GM21423 (cell line): ENCODE results near the gene CDR2.
"Not testable (repeated sequence)": the region's sequence is repeated elsewhere in the genome, so short reads cannot be mapped to it uniquely, and the experiment has no call there.

ENCODE experiments used
- ATAC-seq: cut with Tn5 transposase; IDR thresholded peaks from one replicate; pipeline ENCODE4 v1.9.1; 2021; ENCODE audit warnings: mild to moderate bottlenecking, moderate library complexity; ENCODE audit not compliant: unreplicated experiment

The CDR2 gene

DNA sequence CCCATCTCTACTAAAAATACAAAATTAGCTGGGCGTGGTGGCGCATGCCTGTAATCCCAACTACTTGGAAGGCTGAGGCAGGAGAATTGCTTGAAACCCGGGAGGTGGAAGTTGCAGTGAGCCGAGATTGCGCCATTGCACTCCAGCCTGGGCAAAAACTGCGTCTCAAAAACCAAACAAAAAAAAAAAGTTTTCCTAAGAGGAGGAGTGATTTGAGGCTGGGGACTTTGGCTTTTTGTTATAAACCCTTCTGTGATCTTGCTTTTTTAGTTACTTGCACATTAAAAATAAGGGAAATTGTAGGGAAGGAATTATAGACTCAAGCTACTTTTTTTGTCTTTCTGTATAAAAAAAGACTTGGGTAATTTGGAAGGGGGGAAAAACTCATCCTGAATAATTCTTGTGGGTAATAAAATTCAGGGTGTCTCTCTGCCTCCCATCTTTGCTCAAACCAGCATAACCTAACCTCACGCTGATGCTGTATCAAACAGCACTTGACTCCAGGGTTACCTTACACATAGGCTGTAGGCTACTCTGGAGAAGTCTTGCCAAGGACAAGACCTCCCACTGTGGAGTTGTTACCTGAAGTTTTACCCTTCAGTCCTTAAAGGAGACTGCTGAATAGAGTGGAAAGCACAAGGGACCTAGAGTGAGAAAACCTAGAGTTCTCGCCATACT is 1.7 kb upstream of the CDR2 start:
- no peak for ATAC-seq

DNA sequence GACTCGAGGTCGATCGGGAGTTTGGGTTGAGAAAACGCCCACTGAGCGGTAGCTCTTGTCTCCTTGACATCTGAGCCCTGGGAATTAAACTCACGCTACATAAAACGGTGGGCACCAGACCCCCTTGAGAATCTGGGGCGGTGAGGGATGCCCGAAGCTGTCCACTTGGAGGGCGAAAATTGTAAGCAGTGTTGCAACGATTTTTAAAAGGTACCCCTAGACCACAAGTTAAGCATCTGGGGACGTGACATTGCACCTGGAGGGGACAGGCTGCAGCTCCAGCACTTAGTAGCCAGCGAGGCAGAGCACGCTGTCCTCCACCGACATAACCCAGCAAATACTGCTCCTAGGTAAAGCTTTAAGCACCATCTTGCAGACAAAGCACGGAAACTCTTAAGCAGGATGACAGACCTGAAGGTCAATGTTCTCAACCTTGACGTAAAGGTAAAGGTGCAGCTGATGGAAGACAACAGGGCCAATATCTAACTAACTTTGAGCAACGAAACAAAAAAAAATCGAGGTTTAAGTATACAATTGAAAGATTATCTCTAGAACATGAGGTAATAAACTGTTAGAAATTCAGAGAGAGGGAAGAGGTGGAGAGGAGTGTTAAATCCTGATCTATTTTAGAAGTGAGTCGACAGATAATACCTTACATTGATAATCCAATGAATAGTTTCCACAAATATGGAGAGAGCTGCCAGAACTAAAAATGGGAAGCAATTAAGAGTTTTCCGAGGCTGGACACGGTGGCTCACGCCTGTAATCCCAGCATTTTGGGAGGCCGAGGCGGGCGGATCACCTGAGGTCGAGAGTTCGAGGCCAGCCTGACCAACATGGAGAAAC is 921 bp upstream of the CDR2 start:
- ATAC-seq, result no peak

DNA sequence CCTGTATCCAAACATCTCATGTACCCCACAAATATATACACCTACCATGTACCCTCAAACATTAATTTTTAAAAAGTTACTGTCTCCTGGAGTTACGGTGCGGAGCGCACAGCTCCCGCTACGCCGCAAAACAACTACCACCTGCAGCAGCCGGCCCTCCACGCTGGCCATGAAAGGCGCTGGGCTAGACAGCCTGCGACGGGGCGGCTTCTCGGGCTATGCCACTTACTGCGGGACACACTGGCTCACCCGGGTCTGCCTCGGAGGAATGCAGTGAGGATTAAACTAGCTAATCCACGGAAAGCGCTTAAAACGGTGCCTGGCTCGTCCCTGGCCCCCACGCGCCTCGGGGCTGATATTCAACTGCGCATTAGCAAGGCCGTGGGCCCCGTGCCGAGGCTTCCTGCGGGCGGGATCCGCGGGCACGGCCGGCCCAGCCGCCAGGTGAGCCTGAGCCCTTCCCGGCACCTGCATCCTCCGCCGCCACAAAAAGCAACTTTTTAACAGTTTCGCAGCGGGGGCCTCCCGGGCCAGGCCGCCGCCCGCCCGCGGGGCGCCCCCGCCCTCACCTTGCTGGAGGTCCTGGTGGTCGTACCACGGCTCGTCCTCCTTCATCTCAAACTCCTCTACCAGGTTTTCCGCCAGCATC is 633 bp downstream of the CDR2 start:
- peak; percentile 15 for ATAC-seq

DNA sequence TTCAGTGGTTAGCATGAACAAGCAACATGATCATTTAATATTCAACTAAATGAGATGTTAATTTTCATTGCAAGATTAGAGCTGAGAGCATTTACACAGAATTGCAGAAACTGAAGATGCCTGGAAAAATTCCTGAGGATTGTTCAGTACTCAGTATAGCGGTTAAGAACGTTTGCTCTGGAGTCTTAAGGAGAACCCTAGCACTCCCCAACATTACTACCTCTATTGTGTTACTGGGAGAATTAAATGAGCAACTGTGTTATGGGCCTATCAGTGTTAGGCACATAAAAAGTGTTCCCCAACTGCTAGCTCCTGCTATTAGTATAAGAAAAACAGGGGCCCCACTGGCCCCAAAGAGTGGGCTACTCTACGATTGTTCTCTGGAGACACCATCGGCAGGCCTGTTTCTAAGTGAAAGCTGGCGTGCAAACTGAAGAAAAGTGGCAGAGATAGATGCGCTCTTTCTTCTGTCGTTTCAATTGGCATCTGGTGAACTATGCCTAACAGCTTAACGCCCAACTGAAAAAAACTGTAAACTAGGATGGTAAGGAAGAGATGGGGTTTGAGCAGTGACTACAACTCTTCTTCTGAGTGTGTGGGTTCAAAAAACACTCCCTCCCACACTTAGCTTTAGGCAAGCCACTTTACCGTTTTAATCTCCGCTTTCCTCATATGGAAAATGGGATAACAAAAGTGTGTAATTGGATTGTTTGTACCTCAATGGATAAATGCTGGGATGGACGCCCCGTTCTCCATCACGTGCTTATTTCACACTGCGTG is 1.3 kb downstream of the CDR2 start:
- no peak for ATAC-seq

DNA sequence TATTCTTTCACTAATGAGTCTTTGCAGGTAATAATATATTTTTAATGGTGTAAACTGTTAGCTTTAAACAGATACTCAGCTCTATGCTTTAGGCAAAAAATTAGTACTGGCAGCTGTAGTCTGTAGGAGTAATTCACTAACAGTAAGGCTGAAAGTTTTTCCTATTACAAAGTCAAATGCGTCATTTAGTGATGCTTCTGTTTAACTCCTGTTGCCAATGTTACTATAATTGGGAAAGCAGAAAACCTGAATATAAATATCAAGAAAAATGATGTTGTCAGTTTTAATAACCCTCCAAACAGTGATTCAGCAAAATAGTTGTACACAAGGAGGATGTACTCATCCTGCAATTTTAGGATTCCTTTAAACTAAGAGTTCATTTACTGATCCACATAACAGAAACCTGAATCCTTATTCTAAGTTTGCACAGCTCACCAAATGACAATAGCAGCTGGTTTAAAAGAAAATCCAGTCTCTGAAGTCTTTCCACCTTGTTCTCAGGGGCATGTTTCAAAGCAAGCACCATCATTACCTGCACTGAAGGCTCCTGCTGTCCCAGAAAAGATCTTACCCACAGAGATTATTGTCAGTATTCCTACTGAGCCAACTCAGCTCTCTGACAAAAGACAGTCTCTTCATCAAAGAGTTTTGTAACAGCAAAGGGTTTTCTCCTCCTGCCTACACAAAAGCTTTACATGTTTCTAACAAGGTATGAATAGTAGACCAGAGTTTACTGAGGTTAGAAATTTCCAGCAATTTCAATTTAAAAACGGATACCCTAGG is 4.2 kb downstream of the CDR2 start:
- ATAC-seq, result no peak

DNA sequence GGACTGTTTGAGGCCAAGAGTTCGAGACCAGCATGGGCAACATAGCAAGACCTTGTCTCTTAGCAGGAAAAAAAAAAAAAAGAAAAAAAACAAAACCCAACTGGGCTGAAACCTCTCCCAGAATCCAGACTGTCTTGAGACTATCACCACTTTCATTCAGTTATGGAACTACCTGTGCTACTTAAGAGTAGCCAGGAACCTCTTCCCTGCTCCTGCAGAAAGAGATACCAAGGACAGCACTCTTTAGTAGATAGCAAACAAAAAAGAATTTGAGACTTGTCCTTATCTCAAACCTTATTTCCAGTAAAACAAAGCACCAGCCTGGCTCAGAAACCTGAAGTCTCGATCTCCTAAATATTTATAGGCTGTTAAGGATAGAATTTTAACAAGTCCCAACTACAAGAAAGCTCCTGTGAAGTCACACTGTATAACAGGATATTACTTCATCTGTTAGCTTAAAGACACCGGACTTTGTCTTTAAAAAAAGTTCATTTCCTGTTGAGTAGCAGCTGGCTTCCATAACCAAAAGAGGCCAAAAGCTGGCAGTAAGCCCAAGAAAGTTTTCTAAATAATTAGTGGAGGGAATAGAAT is 5.1 kb downstream of the CDR2 start:
- ATAC-seq, result no peak

DNA sequence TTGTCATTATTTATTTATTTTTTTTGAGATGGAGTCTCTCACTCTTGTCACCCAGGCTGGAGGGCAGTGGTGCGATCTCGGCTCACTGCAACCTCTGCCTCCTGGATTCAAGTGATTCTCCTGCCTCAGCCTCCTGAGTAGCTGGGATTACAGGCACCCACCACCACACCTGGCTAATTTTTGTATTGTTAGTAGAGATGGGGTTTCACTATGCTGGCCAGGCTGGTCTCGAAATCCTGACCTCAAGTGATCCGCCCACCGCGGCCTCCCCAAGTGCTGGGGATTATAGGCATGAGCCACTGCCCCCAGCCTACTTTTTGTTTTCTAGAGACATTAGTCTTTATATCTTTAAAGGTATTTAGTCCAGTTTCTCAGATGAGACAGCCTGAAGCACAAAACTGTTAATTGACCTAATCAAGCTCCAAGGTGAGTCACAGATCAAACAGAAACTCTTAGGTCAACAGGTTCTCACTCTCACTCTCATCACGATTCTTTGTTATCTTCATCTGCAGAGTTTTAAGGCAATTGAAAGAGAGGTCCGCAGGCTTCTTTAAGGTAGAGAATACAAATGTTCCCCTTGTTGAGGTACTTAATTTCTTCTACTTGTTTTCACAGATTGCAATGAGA is 6.1 kb downstream of the CDR2 start:
- not testable (repeated sequence) for ATAC-seq

DNA sequence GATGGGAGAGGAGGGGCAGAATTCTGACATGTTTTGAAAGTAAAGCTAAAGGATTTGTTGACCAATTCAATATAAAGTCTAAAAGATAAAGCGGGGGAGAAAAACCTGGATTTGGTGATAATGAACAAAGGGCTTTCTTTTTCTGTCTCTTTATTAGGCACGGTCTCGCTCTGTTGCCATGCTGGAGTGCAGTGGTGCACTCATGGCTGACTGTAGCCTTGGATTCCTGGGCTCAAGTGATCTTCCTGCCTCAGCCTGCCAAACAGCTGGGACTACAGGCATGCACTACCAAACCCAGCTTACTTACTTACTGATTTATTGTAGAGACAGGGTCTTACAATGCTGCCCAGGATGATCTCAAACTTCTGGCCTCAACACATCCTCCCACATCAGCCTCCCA is 7.5 kb downstream of the CDR2 start:
- no peak for ATAC-seq

DNA sequence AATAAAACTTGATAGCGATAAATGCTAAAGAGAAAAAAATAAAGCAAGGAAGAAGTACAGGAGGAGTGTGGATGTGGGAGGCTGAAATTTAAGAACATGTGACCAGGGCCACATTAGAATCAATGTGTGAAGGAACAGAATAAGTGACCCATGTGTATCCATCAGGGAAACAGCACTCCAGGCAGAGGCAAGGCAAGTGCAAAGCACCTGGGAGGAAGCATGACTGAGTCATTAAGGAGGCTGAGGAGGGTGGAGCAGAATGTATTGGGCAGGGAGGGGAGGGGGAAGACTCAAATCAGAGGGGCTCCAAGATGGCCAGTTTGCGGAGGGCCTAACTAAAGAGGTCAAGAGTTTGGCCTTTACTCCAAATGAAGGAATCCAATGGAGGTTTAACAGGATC is 8.0 kb downstream of the CDR2 start:
- ATAC-seq, result no peak

DNA sequence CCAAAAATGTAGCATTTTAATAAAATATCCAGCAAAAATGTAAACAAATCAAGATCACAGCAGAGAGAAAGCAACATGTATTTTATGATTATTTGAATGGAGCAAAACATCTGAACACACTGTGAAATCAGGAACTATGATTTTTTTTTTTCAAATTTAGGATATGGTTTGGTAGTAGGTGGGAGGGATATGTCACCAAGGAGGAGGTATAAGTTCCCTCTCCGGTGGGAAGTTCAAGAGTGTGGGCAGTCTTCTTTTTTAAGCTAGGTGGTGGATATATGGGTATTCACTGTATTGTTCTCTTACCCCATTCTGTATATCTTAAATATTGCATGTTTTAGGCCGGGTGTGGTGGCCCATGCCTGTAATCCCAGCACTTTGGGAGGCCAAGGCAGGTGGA is 10.2 kb downstream of the CDR2 start:
- ATAC-seq, result no peak

DNA sequence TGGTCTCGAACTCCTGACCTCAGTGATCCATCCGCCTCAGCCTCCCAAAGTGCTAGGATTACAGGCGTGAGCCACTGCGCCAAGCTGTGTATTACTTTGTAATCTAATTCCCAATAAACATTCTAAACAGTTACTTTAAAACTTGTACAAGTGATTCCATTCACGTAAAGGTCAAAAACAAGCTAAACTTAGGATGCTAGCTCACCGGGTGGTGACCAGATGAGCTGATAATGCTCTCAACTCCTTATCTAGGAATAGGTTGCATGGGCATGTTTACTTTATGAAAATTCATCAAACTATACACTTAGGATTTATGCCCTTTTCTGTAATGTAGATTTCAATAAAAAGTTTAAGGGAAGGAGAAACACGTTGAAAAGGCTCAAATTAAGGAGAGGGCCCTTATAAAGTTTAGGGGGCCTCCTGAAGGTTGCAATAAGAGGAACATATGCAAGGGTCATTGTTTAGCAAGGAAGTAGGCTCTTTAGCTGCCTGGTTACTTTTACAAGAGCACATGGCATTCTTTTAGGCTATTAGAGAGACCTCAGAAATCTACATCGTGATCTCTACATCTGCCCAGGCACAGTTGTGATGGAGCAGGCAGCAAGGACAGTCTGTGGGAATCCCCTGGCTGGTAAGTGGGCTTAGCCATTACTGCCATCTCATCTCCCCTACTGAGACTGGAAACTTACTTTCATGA is 13.3 kb downstream of the CDR2 start:
- no peak for ATAC-seq

DNA sequence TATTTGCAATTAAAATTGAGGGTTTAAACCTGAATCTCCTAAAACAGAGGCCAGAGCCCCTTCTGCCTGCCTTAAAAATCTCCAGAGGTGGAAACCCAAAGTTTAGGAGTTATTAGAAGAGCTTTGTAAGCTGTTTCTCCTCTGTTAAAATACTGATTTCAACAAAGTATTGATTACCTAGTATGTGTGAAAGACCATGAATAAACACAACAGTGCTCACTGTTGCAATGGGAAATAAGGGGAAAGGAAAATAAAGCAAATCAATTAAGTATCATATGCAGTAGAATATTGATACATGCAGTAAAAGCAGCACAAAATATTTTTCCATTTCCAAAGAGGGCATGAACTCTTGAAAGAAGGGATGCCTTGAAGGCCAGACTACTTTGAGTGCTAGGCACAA is 14.7 kb downstream of the CDR2 start:
- no peak for ATAC-seq

DNA sequence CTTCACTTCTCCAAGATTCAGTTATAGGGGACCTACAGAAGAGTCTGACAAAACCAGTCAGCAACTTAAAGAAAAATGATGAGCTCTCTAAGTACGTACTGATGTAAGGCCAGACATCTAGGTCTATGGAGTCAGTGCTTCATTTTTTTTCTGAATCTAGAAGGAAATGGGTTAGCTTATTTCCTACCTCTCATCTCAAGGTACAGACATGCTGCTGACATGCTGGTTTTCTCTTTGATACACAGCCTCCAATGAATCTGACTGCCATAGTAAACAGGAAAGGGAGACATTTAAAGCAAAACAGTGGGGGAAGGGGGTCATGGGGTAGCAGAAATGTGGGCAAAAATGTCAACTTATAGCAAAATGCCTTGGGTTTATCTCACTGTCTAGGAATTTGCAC is 16.4 kb downstream of the CDR2 start:
- peak; percentile 3 for ATAC-seq

DNA sequence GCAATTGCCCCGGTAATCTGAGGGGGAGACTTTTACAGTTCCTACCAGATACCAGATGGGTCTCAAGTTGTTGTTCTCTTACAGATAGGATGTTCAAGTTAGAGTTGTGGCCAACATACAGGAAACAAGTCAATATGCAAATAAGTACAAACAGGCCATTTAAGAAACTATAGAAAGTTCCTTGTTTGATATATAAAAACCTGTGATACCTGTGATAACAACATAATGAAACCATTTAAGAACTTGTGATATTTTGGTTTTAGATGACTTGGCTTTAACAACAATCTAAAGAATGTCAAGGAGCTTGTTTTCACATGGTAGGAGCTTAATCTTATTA is 16.8 kb downstream of the CDR2 start:
- peak; percentile 65 for ATAC-seq

DNA sequence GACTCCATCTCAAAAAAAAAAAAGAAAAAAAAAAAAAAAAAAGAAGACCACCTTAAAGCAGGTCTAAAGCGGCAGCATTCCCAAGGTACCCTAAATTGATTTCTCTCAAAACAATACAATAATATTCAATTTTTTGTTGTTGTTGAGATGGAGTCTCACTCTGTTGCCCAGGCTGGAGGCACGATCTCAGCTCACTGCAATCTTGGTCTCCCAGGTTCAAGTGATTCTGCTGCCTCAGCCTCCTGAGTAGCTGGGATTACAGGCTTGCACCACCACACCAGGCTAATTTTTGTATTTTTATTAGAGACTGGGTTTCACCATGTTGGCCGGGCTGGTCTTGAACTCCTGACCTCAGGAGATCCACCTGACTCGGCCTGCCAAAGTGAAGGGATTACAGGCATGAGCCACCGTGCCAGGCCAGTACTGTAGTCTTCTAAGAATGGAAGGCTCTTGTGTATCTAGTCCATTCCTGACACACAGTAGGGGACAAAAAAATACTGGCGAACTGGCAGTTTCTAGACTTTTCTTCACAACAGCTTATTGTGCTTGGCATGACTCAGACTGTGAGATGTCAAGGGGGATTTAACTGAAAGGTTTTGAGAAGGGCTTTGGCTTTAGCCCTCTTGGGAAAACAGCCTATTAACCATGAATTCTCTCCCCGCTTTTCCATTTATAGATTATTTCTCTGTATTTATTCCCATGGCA is 17.3 kb downstream of the CDR2 start:
- ATAC-seq, result peak; percentile 29

DNA sequence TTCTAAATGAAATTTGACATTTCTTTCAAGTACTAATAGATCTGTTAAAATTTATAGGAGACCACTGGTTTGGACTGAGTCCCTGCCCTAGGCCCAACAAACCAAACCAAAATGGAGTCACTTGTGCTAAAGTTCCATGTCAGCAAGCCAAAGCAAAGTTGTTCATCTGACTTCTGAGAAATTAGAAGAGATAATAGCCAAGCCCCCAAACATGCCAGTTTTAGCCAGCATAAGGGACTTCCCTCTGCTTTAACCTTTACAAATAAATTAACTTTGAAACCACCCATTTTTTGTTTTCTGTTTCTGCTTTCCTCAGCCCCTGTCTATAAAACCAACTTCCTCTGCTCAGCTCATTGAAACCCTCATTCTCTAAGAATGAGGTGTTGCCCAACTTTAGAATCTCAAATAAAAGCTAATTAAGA is 18.9 kb downstream of the CDR2 start:
- no peak for ATAC-seq

DNA sequence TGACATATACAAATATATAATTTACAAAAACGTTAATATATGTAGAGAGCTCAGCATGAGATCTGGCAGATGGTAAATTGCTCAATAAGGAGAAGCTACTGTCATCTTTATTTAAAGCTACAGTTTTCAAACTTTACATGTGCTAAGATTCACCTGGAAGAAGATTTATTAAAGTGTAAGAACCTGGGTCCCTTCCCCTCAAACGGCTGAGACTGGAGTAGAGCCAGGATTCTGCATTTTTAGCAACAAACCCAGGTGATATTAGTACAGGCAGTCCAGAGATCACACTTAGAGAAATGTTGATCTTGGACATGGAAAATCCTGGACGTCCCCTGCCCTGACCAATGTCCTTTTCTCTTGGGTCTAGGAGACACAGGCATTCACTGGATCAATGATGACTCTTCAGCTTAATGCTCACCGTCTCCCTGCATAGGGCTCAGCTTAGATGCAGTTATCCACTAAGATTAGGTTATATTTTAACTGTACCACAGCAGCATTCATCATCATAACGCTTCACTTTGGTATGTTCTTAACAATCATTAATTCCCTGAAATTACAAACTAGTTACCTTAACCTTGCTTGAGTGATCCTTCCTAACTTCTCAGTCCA is 20.4 kb downstream of the CDR2 start:
- no peak for ATAC-seq
